ENCODE measurements around the gene CFP.

Gene CFP

GRCh38 chrX:47585273-47585672 is 44.5 kb downstream of the CFP start:
- H3K27me3 ChIP-seq (ENCODE audit: control insufficient read depth in 1 of 2, insufficient read depth in 2 of 2, low read length in 2 of 2), result peaks cover 0 to 5% of the 10 kb centered on the region in 2 donors
- H3K36me3 ChIP-seq (ENCODE audit: control insufficient read depth in 2 of 2, insufficient read depth in 2 of 2, low read length in 2 of 2), result peaks cover 0 to 2% of the 10 kb centered on the region in 2 donors
- H3K4me1 ChIP-seq (ENCODE audit: control insufficient read depth, insufficient read depth, low read length), result peaks cover 11% of the 10 kb centered on the region
- H3K9ac ChIP-seq (ENCODE audit: low read length in 2 of 2), result no peak overlapping the region
- H3K27ac ChIP-seq (ENCODE audit: low read length), result no peak overlapping the region
- no peak overlapping the region for H3K4me3 ChIP-seq (ENCODE audit: low read length in 2 of 2)
- H3K9me3 ChIP-seq (ENCODE audit: control insufficient read depth in 2 of 2, low read length in 2 of 2), result no peaks in the 10 kb centered on the region

- Histone ChIP-seq H3K36me3 (ENCODE audit: control insufficient read depth in 2 of 2, insufficient read depth in 2 of 2, low read length in 2 of 2) (peaks cover 0 to 2% of the 10 kb centered on the region in 2 donors), H3K27ac (ENCODE audit: low read length) (no peak overlapping the region), H3K9ac (ENCODE audit: low read length in 2 of 2) (no peak overlapping the region), H3K4me1 (ENCODE audit: control insufficient read depth, insufficient read depth, low read length) (peaks cover 11% of the 10 kb centered on the region), H3K27me3 (ENCODE audit: control insufficient read depth in 1 of 2, insufficient read depth in 2 of 2, low read length in 2 of 2) (peaks cover 0 to 5% of the 10 kb centered on the region in 2 donors), H3K9me3 (ENCODE audit: control insufficient read depth in 2 of 2, low read length in 2 of 2) (no peaks in the 10 kb centered on the region), H3K4me3 (ENCODE audit: low read length in 2 of 2) (no peak overlapping the region)
Observed at GRCh38 chrX:47584714-47585113, 45.0 kb downstream of the CFP start.

- Histone ChIP-seq H3K27me3 (ENCODE audit: control insufficient read depth in 1 of 2, insufficient read depth in 2 of 2, low read length in 2 of 2) (peaks cover 0 to 4% of the 10 kb centered on the region in 2 donors), H3K4me3 (ENCODE audit: low read length in 2 of 2) (peak overlapping the region; percentile 8 to 35), H3K36me3 (ENCODE audit: control insufficient read depth in 2 of 2, insufficient read depth in 2 of 2, low read length in 2 of 2) (peaks cover 0 to 2% of the 10 kb centered on the region in 2 donors), H3K27ac (ENCODE audit: low read length) (peak overlapping the region; percentile 66), H3K9ac (ENCODE audit: low read length in 2 of 2) (peak overlapping the region in 1 of 2 donors; percentile 85), H3K9me3 (ENCODE audit: control insufficient read depth in 2 of 2, low read length in 2 of 2) (no peaks in the 10 kb centered on the region), H3K4me1 (ENCODE audit: control insufficient read depth, insufficient read depth, low read length) (peaks cover 11% of the 10 kb centered on the region)
Observed at GRCh38 chrX:47583240-47583861, 46.4 kb downstream of the CFP start.

GRCh38 chrX:47581731-47582647 is 47.7 kb downstream of the CFP start, which contains the start of gene TIMP1:
Gene TIMP1 (plus strand): TSS chrX:47582436. CDS start chrX:47583416, 980 bp downstream.
- peaks cover 11% of the 10 kb centered on the region for H3K4me1 ChIP-seq (ENCODE audit: control insufficient read depth, insufficient read depth, low read length)
- H3K27ac ChIP-seq (ENCODE audit: low read length), result peak within 1 kb of the TSS; percentile 66
- H3K9me3 ChIP-seq (ENCODE audit: control insufficient read depth in 2 of 2, low read length in 2 of 2), result no peaks in the 10 kb centered on the region
- peaks cover 0 to 2% of the 10 kb centered on the region in 2 donors for H3K36me3 ChIP-seq (ENCODE audit: control insufficient read depth in 2 of 2, insufficient read depth in 2 of 2, low read length in 2 of 2)
- H3K27me3 ChIP-seq (ENCODE audit: control insufficient read depth in 1 of 2, insufficient read depth in 2 of 2, low read length in 2 of 2), result peaks cover 0 to 4% of the 10 kb centered on the region in 2 donors
- H3K9ac ChIP-seq (ENCODE audit: low read length in 2 of 2), result peak within 1 kb of the TSS; percentile 72 to 85
- H3K4me3 ChIP-seq (ENCODE audit: low read length in 2 of 2), result peak within 1 kb of the TSS; percentile 57 to 72

- Histone ChIP-seq H3K4me1 (ENCODE audit: control insufficient read depth, insufficient read depth, low read length) (peaks cover 8% of the 10 kb centered on the region), H3K27ac (ENCODE audit: low read length) (no peak overlapping the region), H3K9ac (ENCODE audit: low read length in 2 of 2) (no peak overlapping the region)
Observed at GRCh38 chrX:47579537-47579936, 50.2 kb downstream of the CFP start.

GRCh38 chrX:47578692-47579091 is 51.0 kb downstream of the CFP start:
- no peak overlapping the region for H3K4me3 ChIP-seq (ENCODE audit: low read length in 2 of 2)
- peaks cover 0 to 6% of the 10 kb centered on the region in 2 donors for H3K27me3 ChIP-seq (ENCODE audit: control insufficient read depth in 1 of 2, insufficient read depth in 2 of 2, low read length in 2 of 2)
- H3K9me3 ChIP-seq (ENCODE audit: control insufficient read depth in 2 of 2, low read length in 2 of 2), result no peaks in the 10 kb centered on the region
- no peak overlapping the region for H3K27ac ChIP-seq (ENCODE audit: low read length)
- H3K4me1 ChIP-seq (ENCODE audit: control insufficient read depth, insufficient read depth, low read length), result peaks cover 13% of the 10 kb centered on the region
- no peaks in the 10 kb centered on the region for H3K36me3 ChIP-seq (ENCODE audit: control insufficient read depth in 2 of 2, insufficient read depth in 2 of 2, low read length in 2 of 2)
- no peak overlapping the region for H3K9ac ChIP-seq (ENCODE audit: low read length in 2 of 2)

More at GRCh38 chrX:47579537-47579936, 50.2 kb downstream of the CFP start:
- Histone ChIP-seq H3K9me3 (ENCODE audit: control insufficient read depth in 2 of 2, low read length in 2 of 2) (no peaks in the 10 kb centered on the region), H3K4me3 (ENCODE audit: low read length in 2 of 2) (no peak overlapping the region), H3K27me3 (ENCODE audit: control insufficient read depth in 1 of 2, insufficient read depth in 2 of 2, low read length in 2 of 2) (peaks cover 0 to 6% of the 10 kb centered on the region in 2 donors), H3K36me3 (ENCODE audit: control insufficient read depth in 2 of 2, insufficient read depth in 2 of 2, low read length in 2 of 2) (no peaks in the 10 kb centered on the region)

- Histone ChIP-seq H3K9me3 (ENCODE audit: control insufficient read depth in 2 of 2, low read length in 2 of 2) (no peaks in the 10 kb centered on the region), H3K4me1 (ENCODE audit: control insufficient read depth, insufficient read depth, low read length) (peaks cover 16% of the 10 kb centered on the region), H3K27me3 (ENCODE audit: control insufficient read depth in 1 of 2, insufficient read depth in 2 of 2, low read length in 2 of 2) (peaks cover 0 to 10% of the 10 kb centered on the region in 2 donors), H3K4me3 (ENCODE audit: low read length in 2 of 2) (no peak overlapping the region), H3K27ac (ENCODE audit: low read length) (no peak overlapping the region), H3K9ac (ENCODE audit: low read length in 2 of 2) (no peak overlapping the region), H3K36me3 (ENCODE audit: control insufficient read depth in 2 of 2, insufficient read depth in 2 of 2, low read length in 2 of 2) (no peaks in the 10 kb centered on the region)
Observed at GRCh38 chrX:47577901-47578300, 51.8 kb downstream of the CFP start.

- peaks cover 0 to 11% of the 10 kb centered on the region in 2 donors for H3K27me3 ChIP-seq (ENCODE audit: control insufficient read depth in 1 of 2, insufficient read depth in 2 of 2, low read length in 2 of 2)
- no peaks in the 10 kb centered on the region for H3K36me3 ChIP-seq (ENCODE audit: control insufficient read depth in 2 of 2, insufficient read depth in 2 of 2, low read length in 2 of 2)
- no peaks in the 10 kb centered on the region for H3K9me3 ChIP-seq (ENCODE audit: control insufficient read depth in 2 of 2, low read length in 2 of 2)
- no peak overlapping the region for H3K4me3 ChIP-seq (ENCODE audit: low read length in 2 of 2)
- peaks cover 19% of the 10 kb centered on the region for H3K4me1 ChIP-seq (ENCODE audit: control insufficient read depth, insufficient read depth, low read length)
- H3K27ac ChIP-seq (ENCODE audit: low read length), result no peak overlapping the region
- H3K9ac ChIP-seq (ENCODE audit: low read length in 2 of 2), result no peak overlapping the region
Observed at GRCh38 chrX:47577424-47577823, 52.3 kb downstream of the CFP start.

- H3K36me3 ChIP-seq (ENCODE audit: control insufficient read depth in 2 of 2, insufficient read depth in 2 of 2, low read length in 2 of 2), result peaks cover 0 to 4% of the 10 kb centered on the region in 2 donors
Observed at GRCh38 chrX:47576021-47576898, 53.5 kb downstream of the CFP start.

More at GRCh38 chrX:47576021-47576898, 53.5 kb downstream of the CFP start:
- peaks cover 15% of the 10 kb centered on the region for H3K4me1 ChIP-seq (ENCODE audit: control insufficient read depth, insufficient read depth, low read length)
- peaks cover 0 to 14% of the 10 kb centered on the region in 2 donors for H3K27me3 ChIP-seq (ENCODE audit: control insufficient read depth in 1 of 2, insufficient read depth in 2 of 2, low read length in 2 of 2)
- no peak overlapping the region for H3K9ac ChIP-seq (ENCODE audit: low read length in 2 of 2)
- H3K9me3 ChIP-seq (ENCODE audit: control insufficient read depth in 2 of 2, low read length in 2 of 2), result no peaks in the 10 kb centered on the region
- no peak overlapping the region for H3K27ac ChIP-seq (ENCODE audit: low read length)
- no peak overlapping the region for H3K4me3 ChIP-seq (ENCODE audit: low read length in 2 of 2)
